DND-41 (cell line): ENCODE results near the gene FHAD1.

ENCODE experiments used
- EZH2 ChIP-seq: IDR thresholded peaks from 3 replicates; pipeline ENCODE4 v1.6.1; 2012; ENCODE audit warnings: borderline replicate concordance, low read depth, mild to moderate bottlenecking, moderate library complexity, low read length, inconsistent platforms; ENCODE audit not compliant: severe bottlenecking
- TF ChIP-seq, protein P1 (sequence below): IDR thresholded peaks from 2 replicates; pipeline ENCODE4 v1.5.1; 2012; ENCODE audit warnings: borderline replicate concordance, low read length, moderate library complexity, mild to moderate bottlenecking; ENCODE audit not compliant: poor library complexity, severe bottlenecking; ENCODE audit errors: extremely low read depth

GRCh38 chr1:15323351-15323988 lies 76.4 kb downstream of the FHAD1 start:
- TF ChIP-seq, protein P1, sequence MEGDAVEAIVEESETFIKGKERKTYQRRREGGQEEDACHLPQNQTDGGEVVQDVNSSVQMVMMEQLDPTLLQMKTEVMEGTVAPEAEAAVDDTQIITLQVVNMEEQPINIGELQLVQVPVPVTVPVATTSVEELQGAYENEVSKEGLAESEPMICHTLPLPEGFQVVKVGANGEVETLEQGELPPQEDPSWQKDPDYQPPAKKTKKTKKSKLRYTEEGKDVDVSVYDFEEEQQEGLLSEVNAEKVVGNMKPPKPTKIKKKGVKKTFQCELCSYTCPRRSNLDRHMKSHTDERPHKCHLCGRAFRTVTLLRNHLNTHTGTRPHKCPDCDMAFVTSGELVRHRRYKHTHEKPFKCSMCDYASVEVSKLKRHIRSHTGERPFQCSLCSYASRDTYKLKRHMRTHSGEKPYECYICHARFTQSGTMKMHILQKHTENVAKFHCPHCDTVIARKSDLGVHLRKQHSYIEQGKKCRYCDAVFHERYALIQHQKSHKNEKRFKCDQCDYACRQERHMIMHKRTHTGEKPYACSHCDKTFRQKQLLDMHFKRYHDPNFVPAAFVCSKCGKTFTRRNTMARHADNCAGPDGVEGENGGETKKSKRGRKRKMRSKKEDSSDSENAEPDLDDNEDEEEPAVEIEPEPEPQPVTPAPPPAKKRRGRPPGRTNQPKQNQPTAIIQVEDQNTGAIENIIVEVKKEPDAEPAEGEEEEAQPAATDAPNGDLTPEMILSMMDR: peak; percentile 99
- no peak for TF ChIP-seq EZH2
